GM12878 (cell line): ENCODE data around the gene OGFR. TPM values are rescaled to one million over a fixed set of nuclear protein-coding genes. Genes with fewer than 3 reads are reported as not detected.

Experiments used
- ATF7 ChIP-seq: fragments of 450-650 bp; IDR thresholded peaks from 2 replicates; pipeline ENCODE4 v1.6.1; 2016; ENCODE audit warnings: low read depth, mild to moderate bottlenecking
- BCL11A ChIP-seq: IDR thresholded peaks from 2 replicates; pipeline ENCODE4 v1.6.1; 2011; ENCODE audit warnings: low read depth, low read length
- CHD2 ChIP-seq: IDR thresholded peaks from 2 replicates; pipeline ENCODE4 v1.6.1; 2011; ENCODE audit warnings: low read depth, low read length, improper control_type of control experiment, borderline replicate concordance
- E2F4 ChIP-seq: IDR thresholded peaks from 2 replicates; pipeline ENCODE4 v1.6.1; 2012; ENCODE audit warnings: low read depth, low read length, improper control_type of control experiment
- GATAD2B ChIP-seq: fragments of 450-650 bp; conservative IDR thresholded peaks from 2 replicates; pipeline ENCODE4 v1.6.1; 2017; ENCODE audit warnings: low read depth, mild to moderate bottlenecking, moderate library complexity
- HDGF ChIP-seq: fragments of 450-650 bp; IDR thresholded peaks from 2 replicates; pipeline ENCODE4 v1.6.1; 2016; ENCODE audit warnings: antibody characterized with exemption
- IKZF2 ChIP-seq, 2 experiments: fragments of 450-650 bp; IDR thresholded peaks; 2 replicates each; pipeline ENCODE4 v1.6.1; 2017; ENCODE audit warnings: mild to moderate bottlenecking in 2 of 2, moderate library complexity in 2 of 2
- LARP7 ChIP-seq: fragments of 450-650 bp; IDR thresholded peaks from 2 replicates; pipeline ENCODE4 v1.6.1; 2017; ENCODE audit warnings: mild to moderate bottlenecking
- MLLT1 ChIP-seq: fragments of 450-650 bp; IDR thresholded peaks from 2 replicates; pipeline ENCODE4 v1.6.1; 2016; ENCODE audit warnings: mild to moderate bottlenecking
- MTA2 ChIP-seq: fragments of 450-650 bp; IDR thresholded peaks from 2 replicates; pipeline ENCODE4 v1.6.1; 2016; ENCODE audit warnings: low read depth, mild to moderate bottlenecking, moderate library complexity
- MTA3 ChIP-seq: IDR thresholded peaks from 2 replicates; pipeline ENCODE4 v1.6.1; 2012; ENCODE audit warnings: low read length, inconsistent platforms, borderline replicate concordance
- MYC ChIP-seq: IDR thresholded peaks from 2 replicates; pipeline ENCODE4 v1.6.1; 2011; ENCODE audit warnings: mild to moderate bottlenecking, low read length, moderate library complexity, inconsistent platforms; ENCODE audit not compliant: insufficient read depth, insufficient replicate concordance, insufficient read length, severe bottlenecking
- NFXL1 ChIP-seq: fragments of 450-650 bp; IDR thresholded peaks from 2 replicates; pipeline ENCODE4 v1.6.1; 2017; ENCODE audit warnings: antibody characterized with exemption, mild to moderate bottlenecking, borderline replicate concordance
- NR2F1 ChIP-seq: fragments of 450-650 bp; conservative IDR thresholded peaks from 2 replicates; pipeline ENCODE4 v1.6.1; 2017; ENCODE audit warnings: mild to moderate bottlenecking
- NRF1 ChIP-seq: conservative IDR thresholded peaks from 2 replicates; pipeline ENCODE4 v1.6.1; 2011; ENCODE audit warnings: mild to moderate bottlenecking, low read depth, low read length, improper control_type of control experiment
- PAX8 ChIP-seq: fragments of 450-650 bp; IDR thresholded peaks from 2 replicates; pipeline ENCODE4 v1.6.1; 2017; ENCODE audit warnings: mild to moderate bottlenecking, moderate library complexity
- PKNOX1 ChIP-seq: fragments of 450-650 bp; IDR thresholded peaks from 2 replicates; pipeline ENCODE4 v1.6.1; 2016; ENCODE audit warnings: mild to moderate bottlenecking
- RUNX3 ChIP-seq: IDR thresholded peaks from 2 replicates; pipeline ENCODE4 v1.6.1; 2012; ENCODE audit warnings: low read length, inconsistent platforms
- SPI1 ChIP-seq: IDR thresholded peaks from 2 replicates; pipeline ENCODE4 v1.6.1; 2011; ENCODE audit warnings: low read depth, mild to moderate bottlenecking, low read length, moderate library complexity, borderline replicate concordance; ENCODE audit not compliant: insufficient read depth
- ZZZ3 ChIP-seq: IDR thresholded peaks from 2 replicates; pipeline ENCODE4 v1.6.1; 2011; ENCODE audit warnings: low read depth; ENCODE audit not compliant: control insufficient read depth, insufficient read length
- polyA plus RNA-seq, 11 experiments: library from polyadenylated mRNA; depleted of rRNA in 4 of 11; unstranded in 6 of 11; stranded (reverse) in 5 of 11; fragments of >200 nt; fragmentation: Nextera tagmentation in 4 of 11; fragmentation: Illumina TruSeq in 1 of 11; extraction: Ambion mirVana in 4 of 11; extraction: Trizol in 1 of 11; gene quantifications; 1 replicate in 1 of 11; 2 replicates in 10 of 11; pipeline versions ENCODE4 v1.2.1 to v1.2.3, GENCODE V29; 2011 to 2016; ENCODE audit warnings: inconsistent platforms in 2 of 11, missing spikeins in 2 of 11, low read depth in 1 of 11
- total RNA-seq, 4 experiments: library from RNA; depleted of rRNA in 3 of 4; stranded (reverse); fragments of >200 nt in 3 of 4; fragmentation: Illumina TruSeq in 1 of 4; extraction: Trizol in 1 of 4; gene quantifications; 2 replicates each; pipeline versions ENCODE4 v1.2.1 to v1.2.3, GENCODE V29; 2013 to 2021
- TF ChIP-seq, protein P1 (sequence below): fragments of 450-650 bp; IDR thresholded peaks from 2 replicates; pipeline ENCODE4 v1.6.1; 2018; ENCODE audit warnings: mild to moderate bottlenecking, low read depth, moderate library complexity; ENCODE audit not compliant: partially characterized antibody
- TF ChIP-seq, protein P2 (sequence below): IDR thresholded peaks from 2 replicates; pipeline ENCODE4 v1.6.1; 2012; ENCODE audit warnings: low read length, inconsistent platforms
- TF ChIP-seq, protein P3 (sequence below): fragments of 150-350 bp; IDR thresholded peaks from 2 replicates; pipeline ENCODE4 v1.6.1; 2014; ENCODE audit warnings: mild to moderate bottlenecking, low read depth, low read length

OGFR gene
- total and polyA plus RNA-seq, 10 of the 15 experiments (the other 5 are each of a cell fraction or from before 2014, with no cell fraction given) = 0.72 to 62.1 (median 27.3) TPM

DNA sequence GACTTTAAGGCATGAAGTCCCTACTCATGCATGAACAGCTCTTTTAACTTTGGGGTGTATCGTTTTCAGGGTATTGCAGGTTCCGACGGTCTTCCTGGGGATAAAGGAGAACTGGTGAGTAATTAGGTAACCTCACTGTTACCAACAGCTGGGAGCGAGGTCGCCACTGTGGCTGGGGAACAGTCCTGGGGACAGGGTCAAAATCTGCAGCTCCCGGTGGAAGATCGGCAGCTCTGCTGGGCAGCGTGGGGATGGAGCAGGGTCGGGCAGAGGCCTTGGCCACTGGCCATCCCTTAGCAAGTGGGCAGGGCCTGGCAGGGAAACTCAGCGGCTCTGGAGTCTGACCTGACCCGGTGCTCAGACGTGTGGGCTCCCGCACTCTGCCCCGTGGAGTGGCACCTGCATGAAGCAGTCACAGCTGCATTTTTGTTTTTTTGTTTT lies 28.3 kb downstream of the OGFR start (continued):
- TF ChIP-seq GATAD2B (no peak), LARP7 (0 out of 2 replicates have a peak, but pooled peaks have one; percentile 47), MYC (no peak), PAX8 (no peak), E2F4 (no peak), NFXL1 (no peak), HDGF (no peak), BCL11A (no peak), RUNX3 (peak; percentile 6; the same call in 1 of the 2 replicates), IKZF2 (IDR thresholded peaks at IDR 0.05) (peak in 1 of 2 experiments; percentile 6; a peak in 1 of 4 replicates), NR2F1 (0 out of 2 replicates have a peak, but pooled peaks have one; percentile 21), ATF7 (no peak), MTA2 (peak; percentile 19; the same call in 1 of the 2 replicates), CHD2 (no peak), PKNOX1 (no peak), NRF1 (no peak), ZZZ3 (no peak), MTA3 (no peak), MLLT1 (no peak), SPI1 (no peak)
- TF ChIP-seq, protein P1, sequence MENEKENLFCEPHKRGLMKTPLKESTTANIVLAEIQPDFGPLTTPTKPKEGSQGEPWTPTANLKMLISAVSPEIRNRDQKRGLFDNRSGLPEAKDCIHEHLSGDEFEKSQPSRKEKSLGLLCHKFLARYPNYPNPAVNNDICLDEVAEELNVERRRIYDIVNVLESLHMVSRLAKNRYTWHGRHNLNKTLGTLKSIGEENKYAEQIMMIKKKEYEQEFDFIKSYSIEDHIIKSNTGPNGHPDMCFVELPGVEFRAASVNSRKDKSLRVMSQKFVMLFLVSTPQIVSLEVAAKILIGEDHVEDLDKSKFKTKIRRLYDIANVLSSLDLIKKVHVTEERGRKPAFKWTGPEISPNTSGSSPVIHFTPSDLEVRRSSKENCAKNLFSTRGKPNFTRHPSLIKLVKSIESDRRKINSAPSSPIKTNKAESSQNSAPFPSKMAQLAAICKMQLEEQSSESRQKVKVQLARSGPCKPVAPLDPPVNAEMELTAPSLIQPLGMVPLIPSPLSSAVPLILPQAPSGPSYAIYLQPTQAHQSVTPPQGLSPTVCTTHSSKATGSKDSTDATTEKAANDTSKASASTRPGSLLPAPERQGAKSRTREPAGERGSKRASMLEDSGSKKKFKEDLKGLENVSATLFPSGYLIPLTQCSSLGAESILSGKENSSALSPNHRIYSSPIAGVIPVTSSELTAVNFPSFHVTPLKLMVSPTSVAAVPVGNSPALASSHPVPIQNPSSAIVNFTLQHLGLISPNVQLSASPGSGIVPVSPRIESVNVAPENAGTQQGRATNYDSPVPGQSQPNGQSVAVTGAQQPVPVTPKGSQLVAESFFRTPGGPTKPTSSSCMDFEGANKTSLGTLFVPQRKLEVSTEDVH = no peak
- TF ChIP-seq, protein P2, sequence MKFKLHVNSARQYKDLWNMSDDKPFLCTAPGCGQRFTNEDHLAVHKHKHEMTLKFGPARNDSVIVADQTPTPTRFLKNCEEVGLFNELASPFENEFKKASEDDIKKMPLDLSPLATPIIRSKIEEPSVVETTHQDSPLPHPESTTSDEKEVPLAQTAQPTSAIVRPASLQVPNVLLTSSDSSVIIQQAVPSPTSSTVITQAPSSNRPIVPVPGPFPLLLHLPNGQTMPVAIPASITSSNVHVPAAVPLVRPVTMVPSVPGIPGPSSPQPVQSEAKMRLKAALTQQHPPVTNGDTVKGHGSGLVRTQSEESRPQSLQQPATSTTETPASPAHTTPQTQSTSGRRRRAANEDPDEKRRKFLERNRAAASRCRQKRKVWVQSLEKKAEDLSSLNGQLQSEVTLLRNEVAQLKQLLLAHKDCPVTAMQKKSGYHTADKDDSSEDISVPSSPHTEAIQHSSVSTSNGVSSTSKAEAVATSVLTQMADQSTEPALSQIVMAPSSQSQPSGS = no peak
- TF ChIP-seq, protein P3, sequence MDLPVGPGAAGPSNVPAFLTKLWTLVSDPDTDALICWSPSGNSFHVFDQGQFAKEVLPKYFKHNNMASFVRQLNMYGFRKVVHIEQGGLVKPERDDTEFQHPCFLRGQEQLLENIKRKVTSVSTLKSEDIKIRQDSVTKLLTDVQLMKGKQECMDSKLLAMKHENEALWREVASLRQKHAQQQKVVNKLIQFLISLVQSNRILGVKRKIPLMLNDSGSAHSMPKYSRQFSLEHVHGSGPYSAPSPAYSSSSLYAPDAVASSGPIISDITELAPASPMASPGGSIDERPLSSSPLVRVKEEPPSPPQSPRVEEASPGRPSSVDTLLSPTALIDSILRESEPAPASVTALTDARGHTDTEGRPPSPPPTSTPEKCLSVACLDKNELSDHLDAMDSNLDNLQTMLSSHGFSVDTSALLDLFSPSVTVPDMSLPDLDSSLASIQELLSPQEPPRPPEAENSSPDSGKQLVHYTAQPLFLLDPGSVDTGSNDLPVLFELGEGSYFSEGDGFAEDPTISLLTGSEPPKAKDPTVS = no peak
